Thyroid gland (tissue), 4 donors: Measurements from ENCODE around the gene ADAMTS17. TPM values are rescaled to one million over a fixed set of nuclear protein-coding genes. Genes with fewer than 3 reads are reported as not detected.

Experiments
- DNase-seq, 2 donors: peaks; one replicate each; pipeline ENCODE4 v3.0.0-alpha.2; 2019
- H3K27ac ChIP-seq, 3 donors: fragments of 200-600 bp; sonication (generic); 1 replicate in 2 of 3; 2 replicates in 1 of 3; pipeline ENCODE4 v1.5.1; 2016 to 2019; ENCODE audit warnings: mild to moderate bottlenecking in 1 of 3, moderate library complexity in 1 of 3
- H3K27me3 ChIP-seq: fragments of 200-600 bp; sonication (generic); one replicate; pipeline ENCODE4 v1.5.1; 2019
- H3K36me3 ChIP-seq, 2 donors: fragments of 200-600 bp; sonication (generic); one replicate each; pipeline ENCODE4 v1.5.1; 2016 to 2019
- H3K4me1 ChIP-seq, 2 donors: fragments of 200-600 bp; sonication (generic); one replicate each; pipeline ENCODE4 v1.5.1; 2017 to 2019
- H3K4me3 ChIP-seq, 3 donors: fragments of 200-600 bp; sonication (generic); replicated peaks in 1 of 3; 1 replicate in 2 of 3; 2 replicates in 1 of 3; pipeline ENCODE4 v1.5.1; 2016; ENCODE audit warnings: mild to moderate bottlenecking in 1 of 3
- H3K9me3 ChIP-seq: fragments of 200-600 bp; sonication (generic); one replicate; pipeline ENCODE4 v1.5.1; 2017
- POLR2A ChIP-seq, 2 donors: fragments of 450-650 bp; IDR thresholded peaks; one replicate each; pipeline ENCODE4 v1.6.1; 2017; ENCODE audit warnings: antibody characterized with exemption in 2 of 2, mild to moderate bottlenecking in 2 of 2, moderate library complexity in 1 of 2
- WGBS, 2 donors: methylation state at CpG; one replicate each; pipeline ENCODE4 v1.1.5; 2017; 5-methylcytosine and 5-hydroxymethylcytosine counted together
- intact Hi-C: fragments of 100-400 bp; cut with DNase I; formaldehyde crosslinking; loops from one replicate; pipeline ENCODE4 v1.15.1; 2023
- total RNA-seq, 4 donors: library from RNA; depleted of rRNA; stranded (reverse); fragments of >200 nt; gene quantifications; one replicate each; pipeline ENCODE4 v1.2.3, GENCODE V29; 2016
- TF ChIP-seq, protein P1 (sequence below), 6 experiments: fragments of 200-600 bp in 3 of 6; fragments of 450-650 bp in 3 of 6; sonication (generic) in 3 of 6; IDR thresholded peaks; one replicate each; pipeline ENCODE4 v1.5.1; 2016 to 2019; ENCODE audit warnings: antibody characterized with exemption in 6 of 6, mild to moderate bottlenecking in 2 of 6, inconsistent platforms in 1 of 6, moderate library complexity in 1 of 6

Gene ADAMTS17
- total RNA-seq, 4 donors from 2014 or later: 3.5 to 667 (median 5.3) TPM

DNA sequence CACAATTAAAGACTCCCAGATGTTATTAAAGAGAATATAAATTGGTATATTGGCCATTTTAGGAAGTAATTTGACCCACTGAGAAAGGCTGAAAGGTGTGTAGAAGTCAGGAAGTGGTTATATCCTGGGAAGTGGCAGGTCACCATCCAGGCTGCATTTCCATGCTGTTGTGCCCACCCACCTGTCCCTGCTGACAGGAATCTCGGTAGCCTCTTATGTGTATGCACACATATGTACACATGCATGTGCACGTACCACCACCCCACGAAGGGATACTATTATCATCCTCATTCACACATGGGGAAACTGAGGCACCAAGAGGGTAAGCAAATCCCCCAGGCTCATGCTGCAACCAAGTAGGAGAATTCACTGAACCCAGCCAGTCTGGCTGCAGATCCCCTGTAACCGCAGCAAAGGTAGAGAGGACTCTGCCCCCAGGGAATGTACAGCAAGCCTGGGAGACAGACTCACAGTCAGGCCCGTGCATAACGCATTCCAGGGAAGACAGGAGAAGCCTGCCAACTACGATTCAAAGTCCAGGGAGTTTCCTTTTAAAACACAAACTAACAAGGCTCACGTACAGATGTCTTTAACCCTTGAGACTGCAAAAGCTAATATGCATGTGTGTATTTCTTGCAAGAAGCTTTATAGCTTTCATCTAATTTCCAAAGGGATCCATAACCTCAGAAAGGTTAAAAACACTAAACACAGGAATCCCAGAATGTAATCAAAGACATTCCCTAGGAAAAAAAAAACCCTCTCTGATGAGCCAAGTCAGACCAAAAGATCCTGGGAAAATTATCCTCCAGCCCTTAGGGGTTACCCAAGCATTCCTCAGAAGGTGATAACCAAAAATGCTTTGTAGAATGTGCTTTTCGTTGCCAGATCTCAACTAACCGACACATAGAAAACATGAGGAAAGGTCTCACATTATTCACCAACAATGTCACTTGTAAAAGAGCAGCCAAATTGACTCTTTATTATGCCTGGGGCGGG lies 129.6 kb downstream of the ADAMTS17 start:
- H3K4me3 ChIP-seq: no peak overlapping the region
- peaks cover 12% of the 10 kb centered on the region in 2 donors for H3K4me1 ChIP-seq
- H3K27me3 ChIP-seq: no peaks in the 10 kb centered on the region
- intact Hi-C loops: no loop called here
- H3K36me3 ChIP-seq: no peaks in the 10 kb centered on the region
- DNase-seq: no peak
- TF ChIP-seq POLR2A (IDR thresholded peaks at IDR 0.05): no peak
- TF ChIP-seq, protein P1, sequence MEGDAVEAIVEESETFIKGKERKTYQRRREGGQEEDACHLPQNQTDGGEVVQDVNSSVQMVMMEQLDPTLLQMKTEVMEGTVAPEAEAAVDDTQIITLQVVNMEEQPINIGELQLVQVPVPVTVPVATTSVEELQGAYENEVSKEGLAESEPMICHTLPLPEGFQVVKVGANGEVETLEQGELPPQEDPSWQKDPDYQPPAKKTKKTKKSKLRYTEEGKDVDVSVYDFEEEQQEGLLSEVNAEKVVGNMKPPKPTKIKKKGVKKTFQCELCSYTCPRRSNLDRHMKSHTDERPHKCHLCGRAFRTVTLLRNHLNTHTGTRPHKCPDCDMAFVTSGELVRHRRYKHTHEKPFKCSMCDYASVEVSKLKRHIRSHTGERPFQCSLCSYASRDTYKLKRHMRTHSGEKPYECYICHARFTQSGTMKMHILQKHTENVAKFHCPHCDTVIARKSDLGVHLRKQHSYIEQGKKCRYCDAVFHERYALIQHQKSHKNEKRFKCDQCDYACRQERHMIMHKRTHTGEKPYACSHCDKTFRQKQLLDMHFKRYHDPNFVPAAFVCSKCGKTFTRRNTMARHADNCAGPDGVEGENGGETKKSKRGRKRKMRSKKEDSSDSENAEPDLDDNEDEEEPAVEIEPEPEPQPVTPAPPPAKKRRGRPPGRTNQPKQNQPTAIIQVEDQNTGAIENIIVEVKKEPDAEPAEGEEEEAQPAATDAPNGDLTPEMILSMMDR (IDR thresholded peaks at IDR 0.05): no peak
- H3K9me3 ChIP-seq: no peaks in the 10 kb centered on the region
- 52 to 54% methylated on average over 11 of the region's 11 CpGs for WGBS, 2 donors
- H3K27ac ChIP-seq: no peak overlapping the region

DNA sequence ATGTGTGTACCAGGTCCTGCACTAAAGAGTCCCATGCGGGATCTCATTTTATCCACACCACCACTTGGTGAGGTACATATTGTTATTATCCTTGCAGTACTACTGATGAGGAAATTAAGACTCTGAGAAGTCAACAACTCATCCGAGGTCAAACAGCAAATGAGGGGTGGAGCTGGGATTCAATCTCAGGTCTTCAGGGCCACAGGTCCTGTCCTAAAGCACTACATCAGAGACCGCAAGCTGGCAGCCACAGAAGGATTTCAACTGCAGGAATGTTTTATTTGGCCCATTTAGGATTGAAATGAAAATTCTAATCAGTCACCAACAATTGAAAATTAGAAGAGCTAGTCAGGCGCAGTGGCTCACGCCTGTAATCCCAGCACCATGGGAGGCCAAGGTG lies 131.4 kb downstream of the ADAMTS17 start:
- H3K36me3 ChIP-seq: no peaks in the 10 kb centered on the region
- H3K27ac ChIP-seq: no peak overlapping the region
- no peaks in the 10 kb centered on the region for H3K27me3 ChIP-seq
- WGBS, 2 donors: 91 to 93% methylated on average over 5 of the region's 5 CpGs
- TF ChIP-seq, protein P1 (IDR thresholded peaks at IDR 0.05): no peak
- TF ChIP-seq POLR2A (IDR thresholded peaks at IDR 0.05): no peak
- H3K4me1 ChIP-seq: peaks cover 0 to 6% of the 10 kb centered on the region in 2 donors
- intact Hi-C loops: no loop called here
- no peak overlapping the region for H3K4me3 ChIP-seq
- DNase-seq: no peak
- no peaks in the 10 kb centered on the region for H3K9me3 ChIP-seq

DNA sequence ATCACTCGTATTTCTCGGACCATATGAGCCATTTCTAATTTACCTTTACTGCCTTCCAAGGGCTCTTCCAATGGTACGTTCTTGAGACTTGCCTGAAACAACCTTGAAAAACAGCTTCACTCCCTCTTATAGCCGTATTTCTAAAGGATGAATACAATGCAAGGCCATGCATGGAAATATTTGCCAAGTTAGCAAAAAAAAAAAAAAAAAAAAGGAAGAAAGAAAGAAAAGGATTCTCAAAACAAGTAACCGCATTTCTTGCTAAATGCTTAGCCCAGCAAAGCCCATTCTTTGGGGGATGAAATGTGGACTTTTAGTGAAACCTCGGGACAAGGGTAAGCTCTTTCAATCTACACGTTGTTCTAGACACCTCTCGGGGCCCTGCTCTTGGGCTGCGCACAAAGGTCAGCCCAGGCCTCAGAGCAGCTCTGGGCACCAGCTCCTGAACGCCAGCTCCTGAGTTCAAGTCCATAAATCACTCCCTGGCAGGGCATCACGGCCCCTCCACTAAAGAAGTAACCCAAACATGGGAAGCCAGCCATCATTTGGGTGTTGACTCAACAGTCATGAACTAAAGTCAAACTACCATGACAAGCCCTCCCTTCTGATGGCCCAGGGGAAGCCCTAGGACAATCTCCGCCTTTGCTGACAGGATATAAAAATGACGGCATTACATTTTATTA lies 132.7 kb downstream of the ADAMTS17 start:
- peak overlapping the region in 1 of 3 donors; percentile 28 for H3K27ac ChIP-seq
- no peak overlapping the region for H3K4me3 ChIP-seq
- 77 to 80% methylated on average over 13 of the region's 13 CpGs for WGBS, 2 donors
- no peaks in the 10 kb centered on the region for H3K9me3 ChIP-seq
- no peaks in the 10 kb centered on the region for H3K27me3 ChIP-seq
- H3K4me1 ChIP-seq: peaks cover 0 to 6% of the 10 kb centered on the region in 2 donors
- TF ChIP-seq, protein P1 (IDR thresholded peaks at IDR 0.05): no peak
- no peak for TF ChIP-seq POLR2A (IDR thresholded peaks at IDR 0.05)
- intact Hi-C loops: no loop called here
- DNase-seq: peak in 1 of 2 donors; percentile 19
- H3K36me3 ChIP-seq: no peaks in the 10 kb centered on the region

DNA sequence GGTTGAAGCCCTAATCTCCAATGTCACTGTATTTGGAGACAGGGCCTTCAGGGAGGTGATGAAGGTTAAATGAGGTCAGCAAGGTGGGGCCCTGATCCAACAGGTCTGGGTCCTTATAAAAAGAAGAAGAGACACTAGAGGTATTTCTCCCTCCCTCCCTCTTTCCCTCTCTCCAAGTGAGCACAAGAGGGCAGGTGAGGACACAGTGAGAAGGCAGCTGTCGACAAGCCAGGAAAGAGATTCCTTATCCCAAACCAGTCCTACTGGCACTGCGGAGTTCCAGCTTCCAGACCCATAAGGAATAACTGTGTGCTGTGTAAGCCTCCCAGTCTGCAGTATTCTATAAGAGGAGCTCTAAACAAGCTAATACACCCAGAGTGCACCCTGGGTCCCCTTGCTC lies 134.7 kb downstream of the ADAMTS17 start:
- Histone ChIP-seq H3K27me3 (no peaks in the 10 kb centered on the region), H3K27ac (no peak overlapping the region), H3K4me1 (peaks cover 2 to 6% of the 10 kb centered on the region in 2 donors), H3K9me3 (no peaks in the 10 kb centered on the region), H3K36me3 (no peaks in the 10 kb centered on the region), H3K4me3 (no peak overlapping the region)
- WGBS, 2 donors: 82 to 90% methylated on average over 2 of the region's 2 CpGs
- no peak for DNase-seq
- intact Hi-C loops: no loop called here
- TF ChIP-seq, protein P1 (IDR thresholded peaks at IDR 0.05): no peak
- TF ChIP-seq POLR2A (IDR thresholded peaks at IDR 0.05): no peak
